DOHH2 (cell line): ENCODE measurements around the gene MYPN.
"Not testable (repeated sequence)": the region's sequence is repeated elsewhere in the genome, so short reads cannot be mapped to it uniquely, and the experiment has no call there.

Source experiments
- H3F3A ChIP-seq: fragments of 200-600 bp; sonication (generic), shearing (Covaris generic); 2 replicates; pipeline ENCODE4 v1.6.0; 2016; ENCODE audit warnings: antibody characterized with exemption, mild to moderate bottlenecking; ENCODE audit not compliant: control insufficient read depth, insufficient read depth
- H3K27ac ChIP-seq: fragments of 200-600 bp; sonication (generic); 2 replicates; pipeline ENCODE4 v1.5.1; 2014; ENCODE audit warnings: low read depth, mild to moderate bottlenecking, low read length, moderate library complexity
- H3K27me3 ChIP-seq: fragments of 200-600 bp; sonication (generic); 2 replicates; pipeline ENCODE4 v1.6.1; 2014; ENCODE audit warnings: mild to moderate bottlenecking, low read length, mixed read lengths; ENCODE audit not compliant: control insufficient read depth
- H3K36me3 ChIP-seq: fragments of 200-600 bp; sonication (generic); 2 replicates; pipeline ENCODE4 v1.6.1; 2014; ENCODE audit warnings: mild to moderate bottlenecking, low read length, moderate library complexity, mixed read lengths; ENCODE audit not compliant: control insufficient read depth
- H3K4me1 ChIP-seq: fragments of 200-600 bp; sonication (generic); 2 replicates; pipeline ENCODE4 v1.6.1; 2014; ENCODE audit warnings: mild to moderate bottlenecking, low read length, mixed read lengths; ENCODE audit not compliant: control insufficient read depth
- H3K4me2 ChIP-seq: fragments of 200-600 bp; sonication (generic); 2 replicates; pipeline ENCODE4 v1.6.0; 2014; ENCODE audit warnings: mild to moderate bottlenecking, low read length, moderate library complexity
- H3K4me3 ChIP-seq: fragments of 200-600 bp; sonication (generic); 2 replicates; pipeline ENCODE4 v1.5.1; 2014; ENCODE audit warnings: mild to moderate bottlenecking, low read length, mixed read lengths
- H3K79me2 ChIP-seq: fragments of 200-600 bp; sonication (generic); 2 replicates; pipeline ENCODE4 v1.6.1; 2014; ENCODE audit warnings: mild to moderate bottlenecking, low read length, mixed read lengths; ENCODE audit not compliant: control insufficient read depth
- H3K9me2 ChIP-seq: fragments of 200-600 bp; sonication (generic); replicated peaks from 2 replicates; pipeline ENCODE4 v1.6.1; 2014; ENCODE audit warnings: mild to moderate bottlenecking, low read length, mixed read lengths; ENCODE audit not compliant: control insufficient read depth
- H3K9me3 ChIP-seq: fragments of 200-600 bp; sonication (generic); 2 replicates; pipeline ENCODE4 v1.6.1; 2014; ENCODE audit warnings: antibody characterized with exemption, low read length, mixed read lengths; ENCODE audit not compliant: control insufficient read depth, insufficient read depth
- H4K20me1 ChIP-seq: fragments of 200-600 bp; sonication (generic); 2 replicates; pipeline ENCODE4 v1.6.0; 2014; ENCODE audit warnings: low read depth, mild to moderate bottlenecking, antibody characterized with exemption, low read length, moderate library complexity; ENCODE audit not compliant: control insufficient read depth, insufficient read depth
- CTCF ChIP-seq: fragments of 200-600 bp; sonication (generic); IDR thresholded peaks from one replicate; pipeline ENCODE4 v1.5.1; 2014; ENCODE audit warnings: antibody characterized with exemption, mild to moderate bottlenecking, low read depth, low read length; ENCODE audit not compliant: poor library complexity, severe bottlenecking
- EZH2phosphoT487 ChIP-seq: fragments of 200-600 bp; sonication (generic); IDR thresholded peaks from 2 replicates; pipeline ENCODE4 v1.6.1; 2017; ENCODE audit warnings: borderline replicate concordance, mild to moderate bottlenecking, antibody characterized with exemption, low read length, moderate library complexity, mixed read lengths

Gene MYPN

GRCh38 chr10:68242051-68242450, 132.8 kb downstream of the MYPN start:
- Histone ChIP-seq H3K4me3 (no peak overlapping the region), H3K27me3 (no peaks in the 10 kb centered on the region), H4K20me1 (no peaks in the 10 kb centered on the region), H3K36me3 (no peaks in the 10 kb centered on the region), H3K9me2 (no peaks in the 10 kb centered on the region), H3K79me2 (no peaks in the 10 kb centered on the region), H3K4me1 (peaks cover 4% of the 10 kb centered on the region; the same call in 1 of the 2 replicates), H3F3A (no peaks in the 10 kb centered on the region), H3K4me2 (no peak overlapping the region), H3K27ac (no peak overlapping the region), H3K9me3 (no peaks in the 10 kb centered on the region)
- no peak for TF ChIP-seq EZH2phosphoT487
- no peak for TF ChIP-seq CTCF

GRCh38 chr10:68246397-68246796, 137.1 kb downstream of the MYPN start:
- not testable (repeated sequence) for H3K9me3 ChIP-seq, H3K27me3 ChIP-seq, H3F3A ChIP-seq, H3K27ac ChIP-seq, H3K79me2 ChIP-seq, H3K4me2 ChIP-seq, H4K20me1 ChIP-seq, H3K9me2 ChIP-seq, H3K4me3 ChIP-seq, H3K4me1 ChIP-seq, H3K36me3 ChIP-seq

GRCh38 chr10:68247931-68248330, 138.6 kb downstream of the MYPN start:
- H4K20me1 ChIP-seq, result no peaks in the 10 kb centered on the region
- H3K4me1 ChIP-seq, result no peaks in the 10 kb centered on the region
- no peaks in the 10 kb centered on the region for H3K9me2 ChIP-seq
- no peaks in the 10 kb centered on the region for H3K27me3 ChIP-seq
- no peaks in the 10 kb centered on the region for H3K36me3 ChIP-seq
- no peak overlapping the region for H3K4me2 ChIP-seq
- H3K79me2 ChIP-seq, result no peaks in the 10 kb centered on the region
- H3K27ac ChIP-seq, result no peak overlapping the region
- H3K4me3 ChIP-seq, result no peak overlapping the region
- H3F3A ChIP-seq, result no peaks in the 10 kb centered on the region
- TF ChIP-seq CTCF, result no peak
- no peak for TF ChIP-seq EZH2phosphoT487
- no peaks in the 10 kb centered on the region for H3K9me3 ChIP-seq

- Histone ChIP-seq H3K27ac (no peak overlapping the region), H3K9me2 (no peaks in the 10 kb centered on the region), H3K27me3 (no peaks in the 10 kb centered on the region), H3K4me3 (no peak overlapping the region), H4K20me1 (no peaks in the 10 kb centered on the region), H3F3A (no peaks in the 10 kb centered on the region), H3K4me1 (no peaks in the 10 kb centered on the region), H3K4me2 (no peak overlapping the region), H3K9me3 (no peaks in the 10 kb centered on the region), H3K36me3 (no peaks in the 10 kb centered on the region), H3K79me2 (no peaks in the 10 kb centered on the region)
- TF ChIP-seq EZH2phosphoT487, result no peak
These were observed 140.0 kb downstream of the MYPN start for GRCh38 chr10:68249297-68249696.
